GM18507 (cell line): ENCODE results near the gene CNTLN.

ENCODE experiments used
- DNase-seq: peaks from one replicate; pipeline ENCODE4 v3.0.0; 2011; ENCODE audit warnings: low read depth; ENCODE audit not compliant: insufficient read length; ENCODE audit errors: extremely low spot score
- FAIRE-seq: peaks from 2 replicates; lab custom pipeline; 2011; peaks lifted over from hg19 to GRCh38; lab: Jason Lieb, UNC

The CNTLN gene, protein sequence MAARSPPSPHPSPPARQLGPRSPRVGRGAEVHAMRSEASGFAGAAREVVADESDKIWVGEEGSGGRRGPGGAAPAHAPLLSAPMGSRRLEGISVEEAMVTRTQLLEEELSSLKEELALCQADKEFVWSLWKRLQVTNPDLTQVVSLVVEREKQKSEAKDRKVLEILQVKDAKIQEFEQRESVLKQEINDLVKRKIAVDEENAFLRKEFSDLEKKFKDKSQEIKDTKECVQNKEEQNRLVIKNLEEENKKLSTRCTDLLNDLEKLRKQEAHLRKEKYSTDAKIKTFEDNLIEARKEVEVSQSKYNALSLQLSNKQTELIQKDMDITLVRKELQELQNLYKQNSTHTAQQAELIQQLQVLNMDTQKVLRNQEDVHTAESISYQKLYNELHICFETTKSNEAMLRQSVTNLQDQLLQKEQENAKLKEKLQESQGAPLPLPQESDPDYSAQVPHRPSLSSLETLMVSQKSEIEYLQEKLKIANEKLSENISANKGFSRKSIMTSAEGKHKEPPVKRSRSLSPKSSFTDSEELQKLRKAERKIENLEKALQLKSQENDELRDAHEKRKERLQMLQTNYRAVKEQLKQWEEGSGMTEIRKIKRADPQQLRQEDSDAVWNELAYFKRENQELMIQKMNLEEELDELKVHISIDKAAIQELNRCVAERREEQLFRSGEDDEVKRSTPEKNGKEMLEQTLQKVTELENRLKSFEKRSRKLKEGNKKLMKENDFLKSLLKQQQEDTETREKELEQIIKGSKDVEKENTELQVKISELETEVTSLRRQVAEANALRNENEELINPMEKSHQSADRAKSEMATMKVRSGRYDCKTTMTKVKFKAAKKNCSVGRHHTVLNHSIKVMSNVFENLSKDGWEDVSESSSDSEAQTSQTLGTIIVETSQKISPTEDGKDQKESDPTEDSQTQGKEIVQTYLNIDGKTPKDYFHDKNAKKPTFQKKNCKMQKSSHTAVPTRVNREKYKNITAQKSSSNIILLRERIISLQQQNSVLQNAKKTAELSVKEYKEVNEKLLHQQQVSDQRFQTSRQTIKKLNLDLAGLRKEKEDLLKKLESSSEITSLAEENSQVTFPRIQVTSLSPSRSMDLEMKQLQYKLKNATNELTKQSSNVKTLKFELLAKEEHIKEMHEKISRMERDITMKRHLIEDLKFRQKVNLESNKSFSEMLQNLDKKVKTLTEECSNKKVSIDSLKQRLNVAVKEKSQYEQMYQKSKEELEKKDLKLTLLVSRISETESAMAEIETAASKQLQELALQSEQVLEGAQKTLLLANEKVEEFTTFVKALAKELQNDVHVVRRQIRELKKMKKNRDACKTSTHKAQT (N-terminal part only)

DNA sequence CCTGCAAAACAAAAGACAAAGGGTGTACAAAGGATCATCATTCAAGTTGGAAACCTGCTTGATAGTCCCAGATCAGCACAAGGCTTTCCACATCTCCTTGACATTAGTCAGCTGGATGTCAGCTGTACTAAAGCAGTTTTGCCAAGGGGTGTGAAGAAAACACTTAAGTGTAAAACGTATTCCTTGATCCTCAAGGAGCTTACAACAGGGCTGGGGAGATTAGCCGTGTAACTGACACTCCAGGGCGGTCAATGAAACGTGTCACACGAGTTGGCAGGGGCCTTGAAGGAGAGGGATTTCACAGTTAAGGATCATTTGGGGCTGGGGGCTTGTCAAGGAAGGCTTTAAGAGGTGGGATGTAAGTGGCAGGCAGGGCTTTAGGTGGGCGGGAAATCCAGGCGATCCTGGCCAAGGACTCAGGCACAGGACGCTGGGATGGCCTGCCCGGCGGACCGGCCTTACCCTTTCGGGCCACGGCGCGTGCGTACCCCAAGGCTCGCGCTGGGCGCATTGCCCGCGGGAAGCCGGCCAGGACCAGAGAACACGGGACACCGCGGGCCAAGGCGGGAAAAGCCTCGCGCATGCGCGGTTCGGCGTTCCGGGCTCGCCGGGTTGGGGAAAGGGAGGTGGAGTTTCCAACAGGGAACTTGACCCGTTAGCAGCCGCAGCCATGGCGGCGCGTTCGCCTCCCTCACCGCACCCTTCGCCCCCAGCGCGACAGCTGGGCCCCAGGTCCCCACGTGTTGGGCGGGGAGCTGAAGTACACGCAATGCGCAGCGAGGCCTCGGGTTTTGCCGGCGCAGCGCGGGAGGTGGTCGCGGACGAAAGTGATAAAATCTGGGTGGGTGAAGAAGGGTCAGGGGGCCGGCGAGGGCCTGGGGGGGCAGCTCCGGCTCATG is at the start of gene CNTLN:
Gene CNTLN, plus strand, starts transcription at position 645 of the 899 bp plus-strand sequence. Its CDS starts 26 bp downstream, at position 671.
- DNase-seq = no peak
- FAIRE-seq = no peak

DNA sequence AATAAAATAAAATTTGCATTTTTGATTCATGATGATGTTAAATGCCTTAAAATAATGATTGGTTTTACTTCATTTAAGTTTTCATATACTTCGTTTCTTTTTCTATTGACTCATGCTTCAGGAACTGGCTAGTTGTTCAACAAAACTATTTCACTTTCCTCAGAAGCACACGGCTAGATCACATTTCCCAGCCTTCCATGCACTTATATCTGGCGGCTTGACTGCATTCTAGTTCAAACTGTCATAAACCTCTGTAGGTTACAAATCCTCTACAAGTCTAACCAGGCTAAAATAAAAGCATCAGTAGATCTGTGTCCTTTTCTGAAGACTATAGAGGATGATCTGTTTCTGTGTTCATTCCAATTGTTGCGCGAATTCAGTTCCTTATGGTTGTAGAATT is 46.3 kb upstream of the CNTLN start:
- DNase-seq (no peak), FAIRE-seq (no peak)

DNA sequence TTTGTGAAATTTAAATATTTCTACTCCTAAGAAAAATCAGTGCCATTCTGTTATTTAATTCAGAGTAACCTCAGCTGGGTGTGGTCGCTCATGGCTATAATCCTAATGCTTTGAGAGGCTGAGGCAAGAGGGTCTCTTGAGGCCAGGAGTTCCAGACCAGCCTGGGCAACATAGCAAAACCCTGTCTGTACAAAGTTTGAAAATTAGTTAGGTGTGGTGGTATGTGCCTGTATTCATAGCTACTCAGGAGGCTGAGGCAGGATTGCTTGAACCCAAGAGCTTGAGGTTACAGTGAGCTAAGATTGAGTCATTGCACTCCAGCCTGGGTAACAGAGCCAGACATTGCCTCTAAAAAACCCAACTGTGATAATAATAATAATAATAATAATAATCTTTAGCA is 44.8 kb upstream of the CNTLN start:
- no peak for FAIRE-seq
- DNase-seq = no peak

DNA sequence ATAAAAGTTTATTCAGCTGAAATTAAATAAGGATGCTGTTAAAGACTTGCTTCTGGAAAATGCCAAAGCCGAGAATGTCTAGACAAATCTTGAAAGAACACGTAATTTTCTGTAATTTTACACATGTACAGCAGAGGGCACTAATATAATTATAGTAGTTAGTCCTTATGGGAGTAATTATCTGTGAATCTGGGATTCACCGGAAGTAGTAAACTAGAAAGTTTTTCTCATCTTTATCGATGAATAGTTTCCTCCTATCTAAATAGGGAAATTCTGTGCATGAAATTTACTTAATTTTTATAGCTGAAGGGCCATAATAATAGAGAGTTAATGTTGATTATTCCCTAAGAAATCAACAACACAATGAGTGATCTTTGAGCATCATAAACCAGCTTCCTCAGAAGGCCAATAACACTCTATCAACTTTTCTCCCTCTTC is 18.4 kb upstream of the CNTLN start:
- DNase-seq = no peak
- FAIRE-seq = no peak

DNA sequence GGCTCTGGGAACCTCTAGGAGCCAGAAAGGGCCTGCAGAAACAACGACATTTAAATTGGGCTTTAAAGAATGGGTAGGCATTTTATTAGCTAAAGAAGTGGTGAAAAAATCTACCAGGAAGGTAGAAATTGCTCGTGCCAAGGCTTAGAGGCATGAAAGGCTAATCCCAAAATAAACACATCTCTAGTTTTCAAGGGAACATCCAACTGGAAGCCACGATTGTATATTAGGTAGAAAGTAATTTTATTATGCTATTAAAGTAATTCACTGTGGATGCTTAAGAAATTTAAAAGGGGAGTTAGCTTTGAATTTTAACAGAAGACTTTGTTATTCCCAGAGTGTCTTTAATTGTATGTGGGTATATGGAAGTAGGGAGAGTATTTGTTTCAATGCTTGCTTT is 17.5 kb upstream of the CNTLN start:
- FAIRE-seq (no peak), DNase-seq (no peak)

DNA sequence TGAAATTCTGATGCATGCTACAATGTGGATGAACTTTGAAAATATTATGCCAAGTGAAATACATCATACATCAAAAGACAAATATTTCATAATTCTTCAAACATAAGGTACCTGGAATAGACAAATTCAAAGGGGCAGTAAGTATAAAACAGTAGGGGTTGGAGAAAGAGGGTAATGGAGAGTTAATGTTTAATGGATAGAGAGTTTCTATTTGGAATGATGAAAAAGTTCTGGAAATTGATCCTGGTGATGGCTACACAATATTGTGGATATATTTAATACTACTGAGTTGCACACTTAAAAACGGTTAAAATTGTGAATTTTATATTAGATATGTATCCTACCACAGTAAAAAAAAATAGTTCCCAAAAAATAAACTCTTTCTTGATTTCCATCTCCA is 14.6 kb upstream of the CNTLN start:
- no peak for FAIRE-seq
- DNase-seq = no peak

DNA sequence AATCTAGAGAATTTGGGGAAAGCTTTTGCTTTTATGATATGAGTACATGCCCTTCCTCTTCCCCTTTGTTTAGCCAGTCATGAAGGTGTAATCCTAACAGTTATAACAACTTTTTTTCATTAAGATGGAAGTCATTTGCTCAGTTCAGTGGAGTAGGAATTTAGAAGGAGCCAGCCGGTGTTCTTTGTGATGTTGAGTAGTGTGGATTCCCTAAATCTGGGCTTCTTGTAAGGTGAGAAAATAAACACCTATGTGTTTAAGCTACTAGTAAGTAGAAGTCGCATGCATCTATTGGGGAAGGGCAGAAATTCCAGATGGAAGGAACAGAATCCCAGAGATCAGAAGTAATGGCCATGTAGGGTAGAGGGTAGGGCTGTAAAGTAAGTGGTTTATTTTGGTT is 13.6 kb upstream of the CNTLN start:
- FAIRE-seq (no peak), DNase-seq (no peak)

DNA sequence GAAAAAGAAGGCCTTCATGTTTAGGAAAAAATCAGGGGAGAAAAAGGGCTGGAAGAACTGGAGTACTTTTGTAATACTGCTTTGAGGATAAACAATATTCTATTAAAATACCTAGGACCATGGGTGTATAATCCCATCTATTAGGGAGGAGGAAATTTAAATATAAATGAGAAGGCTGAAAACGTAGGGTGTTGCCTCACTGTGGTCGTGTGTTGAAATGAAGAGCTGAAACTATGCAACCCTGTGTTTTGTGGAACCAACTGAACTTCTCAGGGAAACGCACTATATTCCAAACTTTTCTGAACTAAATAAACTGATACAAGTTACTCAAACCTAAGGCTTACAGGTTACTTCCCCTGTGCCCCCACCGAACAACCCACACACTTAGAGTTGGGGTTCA is 4.5 kb upstream of the CNTLN start:
- FAIRE-seq = no peak
- DNase-seq = no peak

DNA sequence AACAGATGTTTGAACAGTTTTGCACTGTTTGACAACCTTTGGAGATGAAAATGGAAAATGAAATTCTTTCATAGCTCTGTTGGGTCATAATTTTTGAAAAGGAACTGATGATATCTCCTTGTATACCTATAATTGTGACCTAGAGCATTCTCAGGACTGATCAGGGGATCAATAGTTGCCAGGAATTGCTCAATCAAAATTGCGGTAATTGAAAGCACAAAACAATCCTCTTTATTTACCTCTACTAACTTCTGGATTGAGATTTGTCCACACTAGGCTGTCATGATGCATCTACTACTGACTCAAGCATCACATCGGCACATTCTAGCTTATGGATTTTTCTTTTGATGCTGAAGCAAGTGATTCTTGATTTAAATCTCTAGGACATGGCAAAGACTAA is 4.1 kb upstream of the CNTLN start:
- no peak for DNase-seq
- FAIRE-seq = no peak

DNA sequence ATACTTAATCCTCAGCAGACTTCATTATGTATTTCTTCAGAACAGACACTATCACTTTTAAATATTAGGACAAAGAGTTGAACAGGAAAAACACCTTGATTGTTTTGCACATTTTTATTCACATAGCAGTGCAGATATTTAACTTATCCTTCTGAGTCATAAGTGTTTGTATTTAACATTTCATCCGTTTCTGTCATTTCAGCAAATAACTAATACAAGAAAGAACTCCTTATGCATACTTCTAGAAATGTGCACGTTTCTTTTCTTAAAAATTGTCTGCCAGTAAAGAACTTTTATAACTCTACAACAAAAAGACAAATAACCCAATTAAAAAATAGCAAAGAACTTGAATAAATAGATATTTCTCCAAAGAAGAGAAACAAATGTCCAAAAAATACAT is 3.3 kb upstream of the CNTLN start:
- DNase-seq (no peak), FAIRE-seq (no peak)

DNA sequence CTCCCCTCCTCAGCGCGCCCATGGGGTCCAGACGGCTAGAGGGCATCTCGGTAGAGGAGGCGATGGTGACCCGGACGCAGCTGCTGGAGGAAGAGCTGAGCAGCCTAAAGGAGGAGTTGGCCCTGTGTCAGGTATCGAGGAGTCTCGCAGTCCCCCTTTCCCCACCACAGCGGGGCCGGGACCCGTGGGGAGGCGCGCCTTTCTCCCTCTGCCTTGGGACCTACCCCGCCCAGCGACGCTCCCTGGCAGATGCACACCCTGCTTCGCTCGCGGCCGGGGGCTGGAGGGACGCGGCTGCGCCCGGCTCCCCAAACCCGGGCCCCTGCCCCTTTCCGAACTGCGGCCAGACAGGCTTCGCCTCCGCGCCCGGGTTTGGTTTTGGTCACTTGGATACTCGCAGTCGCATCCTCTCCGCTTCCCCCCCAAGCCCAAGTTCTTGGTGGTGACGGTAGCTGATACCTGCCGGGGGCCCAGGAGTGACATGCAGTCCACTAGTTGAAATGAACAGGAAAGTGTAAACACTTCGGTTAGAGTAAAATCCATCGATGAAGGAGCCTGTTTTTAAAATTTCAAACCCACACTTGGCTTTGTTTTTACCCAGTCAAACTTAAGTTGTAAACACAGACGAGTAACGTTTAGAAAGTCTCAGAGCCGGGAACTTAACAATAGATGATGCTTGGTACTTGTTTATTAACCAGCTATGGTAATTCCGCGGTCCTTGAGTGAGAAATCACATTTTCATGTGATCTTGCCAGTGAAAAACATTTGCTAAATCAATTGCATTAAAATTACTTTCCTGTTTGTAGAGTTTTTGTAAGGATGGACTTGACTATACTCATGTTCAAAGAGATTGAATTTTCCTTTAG is 688 bp downstream of the CNTLN start:
- DNase-seq (no peak), FAIRE-seq (no peak)

DNA sequence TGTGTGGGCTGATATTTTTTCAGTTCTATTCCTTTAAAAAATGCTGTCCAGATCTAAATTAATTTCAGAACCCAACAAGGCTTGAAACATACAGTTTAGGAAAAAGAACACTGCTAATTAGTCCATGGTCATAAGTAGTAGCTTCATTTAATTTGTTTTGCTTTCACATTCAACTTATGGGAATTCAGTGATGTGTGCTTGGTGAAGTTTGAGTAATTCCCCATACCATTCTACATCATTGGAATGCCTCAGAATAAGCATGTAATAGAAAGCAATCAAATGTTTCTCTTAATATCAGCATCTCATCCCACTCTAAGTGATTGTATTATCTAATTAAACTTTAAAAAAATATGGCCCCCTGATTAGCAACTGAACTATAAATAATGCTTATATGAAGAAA is 2.7 kb downstream of the CNTLN start:
- DNase-seq (no peak), FAIRE-seq (no peak)

DNA sequence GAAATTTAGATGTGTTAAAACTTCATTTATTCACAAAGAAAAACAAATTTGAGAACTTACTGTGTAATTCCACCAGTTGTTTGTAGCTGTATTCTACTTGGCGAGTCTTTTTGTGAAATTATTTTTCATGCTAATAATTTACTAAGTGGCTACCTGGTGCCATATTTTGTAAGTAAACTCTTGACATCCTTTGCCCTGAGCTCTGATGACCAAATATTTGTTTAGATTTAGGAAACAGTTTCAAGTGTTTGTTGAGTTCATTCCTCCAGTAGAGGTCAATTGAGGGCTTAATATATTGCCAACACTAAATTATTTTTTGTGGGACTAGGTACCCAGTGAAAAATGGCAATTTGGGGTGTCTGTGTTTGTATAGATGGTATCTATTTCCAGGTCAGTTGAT is 3.7 kb downstream of the CNTLN start:
- no peak for FAIRE-seq
- DNase-seq = no peak

DNA sequence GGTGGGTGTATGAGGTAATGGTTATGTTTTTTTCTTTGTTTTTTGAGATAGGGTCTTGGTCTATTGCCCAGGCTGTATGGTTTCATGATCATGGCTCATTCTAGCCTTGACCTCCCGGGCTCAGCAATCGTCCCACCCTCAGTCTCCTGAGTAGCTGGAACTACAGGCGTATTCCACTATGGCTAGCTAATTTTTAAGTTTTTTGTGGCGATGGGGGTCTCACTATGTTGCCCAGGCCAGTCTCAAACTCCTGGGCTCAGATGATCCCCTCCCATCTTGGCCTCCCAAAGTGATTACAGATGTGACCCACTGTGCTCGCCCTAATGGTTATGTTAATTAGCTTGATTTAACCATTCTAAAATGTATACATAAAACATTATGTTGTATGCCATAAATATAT is 5.6 kb downstream of the CNTLN start:
- no peak for FAIRE-seq
- DNase-seq = no peak

DNA sequence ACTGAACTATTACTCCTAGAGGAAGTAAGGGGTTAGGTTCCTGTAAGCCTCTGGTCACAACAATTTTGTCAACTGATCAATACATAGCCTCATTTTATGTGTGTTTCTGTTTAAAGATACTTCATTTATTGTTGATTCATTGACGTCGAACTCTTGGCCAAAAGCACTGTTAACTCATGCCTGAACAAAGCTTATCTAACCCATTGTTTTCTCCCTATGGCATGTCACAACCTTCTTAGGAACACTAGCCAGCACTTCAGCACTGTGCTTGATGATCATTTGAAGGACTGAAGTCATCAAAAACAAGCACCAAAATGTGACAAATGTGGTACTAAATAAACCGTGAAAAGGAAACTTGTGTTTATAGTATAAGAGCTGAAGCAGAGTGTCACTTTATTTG is 13.5 kb downstream of the CNTLN start:
- DNase-seq (no peak), FAIRE-seq (no peak)

DNA sequence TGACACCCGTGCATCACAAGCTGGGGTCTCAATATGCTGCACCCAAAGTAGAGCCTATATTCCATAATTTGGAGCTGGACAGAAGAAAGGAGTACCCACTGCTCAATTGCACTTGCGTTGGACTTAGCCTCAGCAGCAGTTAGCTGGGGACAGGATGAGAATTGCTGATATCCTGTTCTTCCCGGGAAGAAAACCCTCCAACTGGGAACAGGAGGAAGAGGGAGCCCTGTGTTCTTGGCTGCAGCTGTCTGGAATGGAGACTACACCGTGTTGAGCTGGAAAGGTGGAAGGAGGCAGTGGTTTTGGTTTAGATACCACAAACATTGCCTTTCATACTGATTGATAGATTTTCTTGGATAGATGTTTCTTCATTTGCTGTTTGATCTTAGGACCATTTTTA is 24.6 kb downstream of the CNTLN start:
- DNase-seq = no peak
- no peak for FAIRE-seq

DNA sequence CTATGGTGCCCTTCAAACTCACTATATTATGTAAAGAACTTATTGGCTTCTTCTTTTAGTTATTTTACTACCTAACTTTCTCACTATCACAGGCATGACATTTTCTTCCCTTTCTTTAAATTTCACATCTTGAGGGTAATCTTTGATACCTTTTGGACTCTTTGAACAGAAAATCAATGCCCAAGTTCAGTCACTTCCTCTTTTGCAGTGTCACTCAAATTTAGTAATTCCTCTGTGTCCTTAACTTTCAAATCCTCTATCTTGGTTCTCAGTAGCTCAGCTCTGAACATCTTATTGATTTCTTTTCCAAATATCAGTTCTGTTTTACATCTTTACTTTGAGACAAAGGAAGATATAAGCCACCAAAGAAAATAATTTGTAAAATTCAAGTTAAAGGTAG is 25.5 kb downstream of the CNTLN start:
- FAIRE-seq (no peak), DNase-seq (no peak)

DNA sequence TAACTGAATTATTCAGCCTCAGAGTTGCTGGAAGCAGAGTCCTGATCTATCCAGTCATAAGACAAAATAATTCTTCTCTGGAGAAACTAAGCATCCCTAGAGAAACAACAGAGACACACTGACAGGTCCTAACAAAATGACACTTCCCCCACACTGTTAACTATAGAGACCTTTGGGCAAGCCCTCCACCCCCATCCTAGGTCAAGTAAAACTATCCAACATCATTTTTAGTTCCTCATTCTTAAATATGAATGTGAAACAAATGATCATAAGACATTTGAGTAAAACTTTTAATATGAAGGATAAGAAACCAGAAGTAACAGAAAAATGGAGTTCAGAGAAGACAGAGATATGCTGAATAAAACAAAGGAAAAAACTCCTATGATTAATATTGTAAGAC is 30.9 kb downstream of the CNTLN start:
- DNase-seq (no peak), FAIRE-seq (no peak)
